ENCODE results near the gene ADGRB3.

ADGRB3 gene

GRCh38 chr6:68634726-68635411 is at the start of gene ADGRB3:
TSS of gene ADGRB3 (plus strand) at chr6:68635282. CDS start at chr6:68638676, 3,394 bp downstream.
- Mint-ChIP-seq H3K27me3 (ENCODE audit: low read depth, poor library complexity) (peaks cover 88% of the 10 kb centered on the region), H3K9me3 (no peaks in the 10 kb centered on the region), H3K4me3 (peak within 1 kb of the TSS; percentile 94), H3K36me3 (ENCODE audit: low read depth) (no peaks in the 10 kb centered on the region), H3K4me1 (peaks cover 37% of the 10 kb centered on the region), H3K27ac (peak within 1 kb of the TSS; percentile 64)
- TF ChIP-seq CTCF (IDR thresholded peaks at IDR 0.05): no peak
- peak; percentile 90 for DNase-seq

GRCh38 chr6:68593558-68593957 is 41.5 kb upstream of the ADGRB3 start:
- H3K9me3 Mint-ChIP-seq: peaks cover 25% of the 10 kb centered on the region
- no peaks in the 10 kb centered on the region for H3K27me3 Mint-ChIP-seq (ENCODE audit: low read depth, poor library complexity)

GRCh38 chr6:68597642-68598041 is 37.4 kb upstream of the ADGRB3 start:
- no peak for TF ChIP-seq CTCF (IDR thresholded peaks at IDR 0.05)
- no peaks in the 10 kb centered on the region for H3K4me1 Mint-ChIP-seq
- H3K27me3 Mint-ChIP-seq (ENCODE audit: low read depth, poor library complexity): no peaks in the 10 kb centered on the region
- H3K36me3 Mint-ChIP-seq (ENCODE audit: low read depth): no peaks in the 10 kb centered on the region
- H3K4me3 Mint-ChIP-seq: no peak overlapping the region
- H3K27ac Mint-ChIP-seq: no peak overlapping the region
- DNase-seq: no peak
- H3K9me3 Mint-ChIP-seq: peaks cover 14% of the 10 kb centered on the region

More at GRCh38 chr6:68593558-68593957, 41.5 kb upstream of the ADGRB3 start:
- no peak overlapping the region for H3K27ac Mint-ChIP-seq
- H3K4me3 Mint-ChIP-seq: no peak overlapping the region
- DNase-seq: no peak
- TF ChIP-seq CTCF (IDR thresholded peaks at IDR 0.05): no peak
- no peaks in the 10 kb centered on the region for H3K36me3 Mint-ChIP-seq (ENCODE audit: low read depth)
- H3K4me1 Mint-ChIP-seq: no peaks in the 10 kb centered on the region

GRCh38 chr6:68615938-68616337 is 19.1 kb upstream of the ADGRB3 start:
- no peaks in the 10 kb centered on the region for H3K36me3 Mint-ChIP-seq (ENCODE audit: low read depth)
- no peak for DNase-seq
- no peaks in the 10 kb centered on the region for H3K27me3 Mint-ChIP-seq (ENCODE audit: low read depth, poor library complexity)
- H3K4me3 Mint-ChIP-seq: no peak overlapping the region
- H3K9me3 Mint-ChIP-seq: no peaks in the 10 kb centered on the region
- no peak for TF ChIP-seq CTCF (IDR thresholded peaks at IDR 0.05)
- no peak overlapping the region for H3K27ac Mint-ChIP-seq
- no peaks in the 10 kb centered on the region for H3K4me1 Mint-ChIP-seq

- H3K9me3 Mint-ChIP-seq: no peaks in the 10 kb centered on the region
- no peaks in the 10 kb centered on the region for H3K4me1 Mint-ChIP-seq
- no peaks in the 10 kb centered on the region for H3K36me3 Mint-ChIP-seq (ENCODE audit: low read depth)
- H3K4me3 Mint-ChIP-seq: no peak overlapping the region
- no peak for TF ChIP-seq CTCF (IDR thresholded peaks at IDR 0.05)
- no peak for DNase-seq
- peaks cover 12% of the 10 kb centered on the region for H3K27me3 Mint-ChIP-seq (ENCODE audit: low read depth, poor library complexity)
- no peak overlapping the region for H3K27ac Mint-ChIP-seq
Measured at GRCh38 chr6:68625998-68626397, 9.1 kb upstream of the ADGRB3 start.

GRCh38 chr6:68628161-68628560 is 6.9 kb upstream of the ADGRB3 start:
- Mint-ChIP-seq H3K4me1 (peaks cover under 1% of the 10 kb centered on the region), H3K27ac (no peak overlapping the region), H3K4me3 (no peak overlapping the region), H3K27me3 (ENCODE audit: low read depth, poor library complexity) (peaks cover 27% of the 10 kb centered on the region), H3K36me3 (ENCODE audit: low read depth) (no peaks in the 10 kb centered on the region), H3K9me3 (no peaks in the 10 kb centered on the region)
- no peak for TF ChIP-seq CTCF (IDR thresholded peaks at IDR 0.05)
- no peak for DNase-seq
